Body of pancreas (tissue), 4 donors: Measurements from ENCODE around the gene SH2D3C.

Source experiments
- CTCF ChIP-seq, 7 experiments: fragments of 450-650 bp in 4 of 7; fragments of 200-600 bp in 3 of 7; sonication (generic) in 3 of 7; IDR thresholded peaks; one replicate each; pipeline ENCODE4 v1.5.1; 2016 to 2019; ENCODE audit warnings: antibody characterized with exemption in 7 of 7
- POLR2A ChIP-seq, 3 donors: fragments of 450-650 bp; IDR thresholded peaks; one replicate each; pipeline ENCODE4 v1.6.1; 2016; ENCODE audit warnings: antibody characterized with exemption in 3 of 3, mild to moderate bottlenecking in 2 of 3

GRCh38 chr9:127809002-127809539, 30.6 kb upstream of the SH2D3C start:
- no peak for TF ChIP-seq POLR2A (IDR thresholded peaks at IDR 0.05)
- TF ChIP-seq CTCF (IDR thresholded peaks at IDR 0.05), result no peak
